Right atrium auricular region (tissue), 2 donors: ENCODE measurements around the gene NOTCH1. TPM values are rescaled to one million over a fixed set of nuclear protein-coding genes. Genes with fewer than 3 reads are reported as not detected.
A peak's percentile ranks its signal among the peaks of the same experiment; 100 is the strongest.

Experiments
- DNase-seq: peaks from one replicate; pipeline ENCODE4 v3.0.0-alpha.2; 2019; ENCODE audit warnings: low spot score
- H3K27ac ChIP-seq, 2 donors: fragments of 200-600 bp; sonication (generic); 1 replicate in 1 of 2; 2 replicates in 1 of 2; pipeline ENCODE4 v1.5.1; 2016 to 2019
- H3K27me3 ChIP-seq, 2 donors: fragments of 200-600 bp; sonication (generic); one replicate each; pipeline versions ENCODE4 v1.5.1 to v1.6.0; 2017 to 2019
- H3K36me3 ChIP-seq: fragments of 200-600 bp; sonication (generic); one replicate; pipeline ENCODE4 v1.5.1; 2016
- H3K4me1 ChIP-seq, 2 donors: fragments of 200-600 bp; sonication (generic); one replicate each; pipeline versions ENCODE4 v1.5.1 to v1.6.0; 2017 to 2019
- H3K4me3 ChIP-seq, 2 donors: fragments of 200-600 bp; sonication (generic); 1 replicate in 1 of 2; 2 replicates in 1 of 2; pipeline ENCODE4 v1.5.1; 2017 to 2019; ENCODE audit warnings: mild to moderate bottlenecking in 1 of 2, moderate library complexity in 1 of 2
- H3K9me3 ChIP-seq, 2 donors: fragments of 200-600 bp; sonication (generic); one replicate each; pipeline ENCODE4 v1.5.1; 2019
- total RNA-seq, 2 donors: library from RNA; depleted of rRNA; stranded (reverse); fragments of >200 nt; gene quantifications; one replicate each; pipeline ENCODE4 v1.1.0, GENCODE V29; 2016
- TF ChIP-seq, protein P1 (sequence below), 2 donors: fragments of 200-600 bp; sonication (generic); IDR thresholded peaks; one replicate each; pipeline ENCODE4 v1.5.1; 2019; ENCODE audit warnings: antibody characterized with exemption in 2 of 2

NOTCH1 gene
- total RNA-seq, 2 donors from 2014 or later = 14.2 to 39.7 TPM

- Histone ChIP-seq H3K4me3 (no peak overlapping the region), H3K9me3 (no peaks in the 10 kb centered on the region), H3K27me3 (no peaks in the 10 kb centered on the region), H3K36me3 (peaks cover 46% of the 10 kb centered on the region), H3K4me1 (peaks cover 0 to 17% of the 10 kb centered on the region in 2 donors), H3K27ac (no peak overlapping the region)
- TF ChIP-seq, protein P1, sequence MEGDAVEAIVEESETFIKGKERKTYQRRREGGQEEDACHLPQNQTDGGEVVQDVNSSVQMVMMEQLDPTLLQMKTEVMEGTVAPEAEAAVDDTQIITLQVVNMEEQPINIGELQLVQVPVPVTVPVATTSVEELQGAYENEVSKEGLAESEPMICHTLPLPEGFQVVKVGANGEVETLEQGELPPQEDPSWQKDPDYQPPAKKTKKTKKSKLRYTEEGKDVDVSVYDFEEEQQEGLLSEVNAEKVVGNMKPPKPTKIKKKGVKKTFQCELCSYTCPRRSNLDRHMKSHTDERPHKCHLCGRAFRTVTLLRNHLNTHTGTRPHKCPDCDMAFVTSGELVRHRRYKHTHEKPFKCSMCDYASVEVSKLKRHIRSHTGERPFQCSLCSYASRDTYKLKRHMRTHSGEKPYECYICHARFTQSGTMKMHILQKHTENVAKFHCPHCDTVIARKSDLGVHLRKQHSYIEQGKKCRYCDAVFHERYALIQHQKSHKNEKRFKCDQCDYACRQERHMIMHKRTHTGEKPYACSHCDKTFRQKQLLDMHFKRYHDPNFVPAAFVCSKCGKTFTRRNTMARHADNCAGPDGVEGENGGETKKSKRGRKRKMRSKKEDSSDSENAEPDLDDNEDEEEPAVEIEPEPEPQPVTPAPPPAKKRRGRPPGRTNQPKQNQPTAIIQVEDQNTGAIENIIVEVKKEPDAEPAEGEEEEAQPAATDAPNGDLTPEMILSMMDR (IDR thresholded peaks at IDR 0.05) = no peak
- DNase-seq = no peak
Observed at GRCh38 chr9:136516191-136516654, 29.6 kb downstream of the NOTCH1 start.

DNA sequence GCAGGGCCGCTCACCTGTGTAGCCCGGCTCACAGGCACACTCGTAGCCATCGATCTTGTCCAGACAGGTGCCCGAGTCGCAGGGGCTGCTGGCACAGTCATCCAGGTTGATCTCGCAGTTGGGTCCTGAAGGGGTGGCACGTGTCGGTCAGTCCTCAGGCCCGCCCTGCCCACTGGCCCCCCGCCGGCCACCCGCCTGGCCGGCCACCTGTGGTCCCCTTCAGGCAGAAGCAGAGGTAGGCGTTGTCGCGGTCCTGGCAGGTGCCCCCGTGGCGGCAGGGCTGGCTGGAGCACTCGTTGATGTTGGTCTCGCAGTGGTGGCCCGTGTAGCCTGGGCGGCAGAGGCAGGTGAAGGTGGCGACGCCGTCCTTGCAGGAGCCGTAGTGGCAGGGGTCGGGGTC is 30.6 kb downstream of the NOTCH1 start:
- no peak overlapping the region for H3K4me3 ChIP-seq
- no peaks in the 10 kb centered on the region for H3K27me3 ChIP-seq
- TF ChIP-seq, protein P1 (IDR thresholded peaks at IDR 0.05) = no peak
- H3K36me3 ChIP-seq = peaks cover 52% of the 10 kb centered on the region
- H3K9me3 ChIP-seq = no peaks in the 10 kb centered on the region
- no peak overlapping the region for H3K27ac ChIP-seq
- DNase-seq = no peak
- peaks cover 0 to 24% of the 10 kb centered on the region in 2 donors for H3K4me1 ChIP-seq

DNA sequence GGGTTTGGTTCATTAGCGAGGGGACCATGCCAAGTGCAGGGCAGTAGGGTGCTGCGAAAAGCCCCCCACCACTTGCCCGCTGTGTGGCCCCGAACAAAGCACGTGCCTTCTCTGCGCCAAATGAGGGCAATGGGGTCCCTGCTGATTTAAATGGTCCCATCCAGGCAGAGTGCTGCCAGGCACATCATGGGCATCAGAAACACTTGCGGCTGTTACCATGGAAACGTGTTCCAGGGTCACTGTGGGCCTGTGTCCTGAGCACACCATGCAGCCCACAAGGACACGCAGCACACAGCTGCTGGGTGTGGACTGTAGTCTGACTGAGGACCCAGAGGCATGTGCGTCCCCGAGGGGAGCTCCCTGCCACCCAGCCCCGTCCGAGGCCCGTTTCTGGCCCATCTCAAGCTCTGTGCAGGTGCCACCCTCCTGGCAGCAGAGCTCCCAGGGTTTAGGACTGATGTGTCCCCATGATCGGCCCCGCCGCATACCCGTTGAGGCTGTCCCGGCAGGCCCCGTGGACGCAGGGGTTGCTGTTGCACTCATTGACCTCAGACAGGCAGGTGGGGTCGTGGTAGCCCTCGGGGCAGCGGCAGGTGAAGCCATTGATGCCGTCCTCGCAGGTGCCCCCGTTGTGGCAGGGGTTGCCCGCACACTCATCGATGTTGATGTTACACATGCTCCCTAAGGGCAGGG is 31.7 kb downstream of the NOTCH1 start:
- H3K27ac ChIP-seq = no peak overlapping the region
- DNase-seq = no peak
- H3K27me3 ChIP-seq = no peaks in the 10 kb centered on the region
- H3K36me3 ChIP-seq = peaks cover 60% of the 10 kb centered on the region
- H3K4me3 ChIP-seq = no peak overlapping the region
- H3K4me1 ChIP-seq = peaks cover 0 to 27% of the 10 kb centered on the region in 2 donors
- no peaks in the 10 kb centered on the region for H3K9me3 ChIP-seq
- TF ChIP-seq, protein P1 (IDR thresholded peaks at IDR 0.05) = no peak

GRCh38 chr9:136513191-136513590 is 32.7 kb downstream of the NOTCH1 start:
- DNase-seq = no peak
- H3K27ac ChIP-seq = peak overlapping the region; percentile 35 to 72
- no peaks in the 10 kb centered on the region for H3K27me3 ChIP-seq
- no peaks in the 10 kb centered on the region for H3K9me3 ChIP-seq
- peaks cover 0 to 27% of the 10 kb centered on the region in 2 donors for H3K4me1 ChIP-seq
- H3K36me3 ChIP-seq = peaks cover 60% of the 10 kb centered on the region
- TF ChIP-seq, protein P1 (IDR thresholded peaks at IDR 0.05) = no peak
- H3K4me3 ChIP-seq = no peak overlapping the region

- no peak for DNase-seq
- Histone ChIP-seq H3K9me3 (no peaks in the 10 kb centered on the region), H3K27me3 (no peaks in the 10 kb centered on the region), H3K4me3 (no peak overlapping the region), H3K4me1 (peaks cover 0 to 27% of the 10 kb centered on the region in 2 donors), H3K36me3 (peaks cover 62% of the 10 kb centered on the region), H3K27ac (peak overlapping the region; percentile 72 to 78)
- TF ChIP-seq, protein P1 (IDR thresholded peaks at IDR 0.05) = no peak
Observed at GRCh38 chr9:136512651-136513071, 33.2 kb downstream of the NOTCH1 start.
